GM04504 (cell line): ENCODE measurements around the gene CENPX.
"Not testable (repeated sequence)": the region's sequence is repeated elsewhere in the genome, so short reads cannot be mapped to it uniquely, and the experiment has no call there.

Source experiments
- DNase-seq: peaks from one replicate; pipeline ENCODE4 v3.0.0-alpha.2; 2012; ENCODE audit warnings: low read depth

The CENPX gene

DNA sequence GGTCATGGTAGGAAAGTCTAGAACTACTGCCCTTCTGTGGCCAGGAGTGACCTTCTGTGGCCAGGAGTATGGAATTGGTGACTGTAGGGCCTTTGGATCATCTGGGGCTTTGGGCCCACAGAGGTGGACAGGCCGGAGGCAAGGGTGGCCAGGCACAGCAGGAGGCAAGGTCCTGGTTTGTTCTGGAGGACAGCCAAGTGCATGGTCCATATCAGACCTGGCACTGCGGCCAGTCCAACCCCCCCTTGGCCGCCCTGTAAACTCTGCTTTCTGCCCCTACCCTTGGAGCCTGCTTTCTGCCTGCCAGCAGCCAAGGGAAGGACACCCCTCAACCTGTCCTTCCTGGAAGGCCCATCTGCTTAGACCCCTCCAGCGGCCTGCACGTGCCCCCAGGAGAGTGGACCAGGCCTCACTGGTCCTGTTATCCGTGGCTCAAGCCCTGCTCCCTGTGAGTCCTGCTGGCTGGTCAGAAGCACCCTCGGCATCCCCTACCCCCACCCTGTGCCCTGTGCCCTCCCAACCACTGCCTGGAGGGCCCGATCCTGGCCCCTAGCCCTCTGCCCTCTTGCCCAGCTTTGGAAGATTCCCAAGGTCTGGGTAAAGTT, 17.1 kb upstream of the CENPX start:
- no peak for DNase-seq

DNA sequence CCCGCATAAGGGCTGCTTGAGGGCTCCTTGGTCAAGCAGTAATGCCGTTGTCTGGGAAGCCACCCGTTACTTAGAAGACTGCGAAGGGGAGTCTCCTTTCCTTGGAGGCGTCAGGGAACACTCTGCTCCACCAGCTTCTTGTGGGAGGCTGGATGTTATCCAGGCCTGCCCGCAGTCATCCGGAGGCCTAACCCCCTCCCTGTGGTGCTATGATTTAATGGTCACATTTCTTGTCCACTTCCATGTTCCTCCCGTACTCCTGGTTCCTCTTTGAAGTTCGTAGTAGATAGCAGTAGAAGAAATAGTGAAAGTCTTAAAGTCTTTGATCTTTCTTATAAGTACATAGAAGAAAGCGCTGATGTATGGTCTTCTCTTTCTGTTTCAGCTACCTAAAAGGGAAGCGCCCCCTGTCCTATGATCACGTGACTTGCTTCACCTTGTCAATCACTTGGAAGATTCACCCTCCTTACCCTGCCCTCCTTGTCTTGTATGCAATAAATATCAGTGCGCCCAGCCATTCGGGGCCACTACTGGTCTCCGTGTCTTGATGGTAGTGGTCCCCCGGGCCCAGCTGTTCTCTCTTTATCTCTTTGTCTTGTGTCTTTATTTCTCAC, 16.2 kb upstream of the CENPX start:
- not testable (repeated sequence) for DNase-seq

DNA sequence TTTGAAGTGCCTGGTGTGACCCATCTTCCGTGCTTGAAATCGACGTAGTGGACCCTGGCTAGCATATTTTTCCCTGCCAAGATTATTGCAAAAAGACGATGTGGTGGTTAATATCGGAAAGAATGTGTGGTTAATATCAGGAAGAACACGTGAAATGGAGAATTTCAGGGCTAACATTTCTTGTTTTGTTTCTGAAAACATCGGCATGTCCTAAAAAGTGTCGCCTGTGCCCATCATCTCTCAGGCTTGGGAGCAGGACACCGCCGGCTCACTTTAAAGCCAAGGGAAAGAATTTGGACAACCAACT, 15.2 kb upstream of the CENPX start:
- no peak for DNase-seq

DNA sequence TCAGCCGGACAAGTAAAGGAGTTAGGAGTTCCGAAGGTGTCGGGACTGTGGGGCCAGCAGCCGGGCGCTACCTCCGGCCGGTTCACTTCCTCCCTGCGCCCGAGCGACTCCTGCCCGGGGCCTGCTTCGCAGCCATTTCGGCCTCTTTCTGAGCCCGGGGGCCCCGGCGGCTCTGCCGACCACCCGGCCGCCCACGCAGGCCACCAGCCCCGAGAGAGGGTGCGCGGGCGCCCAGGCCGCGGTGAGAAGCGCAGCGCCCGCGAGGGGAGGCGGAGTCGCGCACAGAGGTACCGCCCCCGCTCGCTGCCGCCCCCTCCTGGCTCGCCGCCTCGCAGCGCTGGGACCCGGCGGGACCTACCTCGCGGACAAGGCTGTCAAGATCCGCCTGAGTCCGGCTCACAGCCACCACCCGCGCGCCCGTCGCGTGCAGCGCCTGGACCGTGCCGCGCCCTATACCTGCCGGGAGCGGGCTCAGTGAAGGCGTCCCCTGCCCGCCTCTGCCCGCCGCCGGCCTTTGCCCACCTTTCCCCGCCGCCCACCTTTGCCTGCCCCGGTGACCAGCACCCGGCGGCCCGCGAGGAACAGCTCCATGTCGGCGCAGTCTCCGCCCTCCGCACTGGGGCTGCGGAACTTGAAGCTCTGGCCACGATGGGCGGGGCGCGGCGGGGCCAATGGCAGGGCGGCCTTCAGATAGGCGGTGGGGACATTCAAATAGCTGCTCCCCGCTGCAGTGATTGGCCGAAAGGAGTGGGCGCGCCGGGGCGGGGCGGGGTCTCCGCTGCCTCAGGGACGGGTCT, 14.6 kb upstream of the CENPX start, which contains the start of gene DCXR:
TSS of gene DCXR (minus strand) at position 606 of the 797 bp plus-strand sequence. CDS start at position 591, 15 bp downstream.
- peak; percentile 82 for DNase-seq

DNA sequence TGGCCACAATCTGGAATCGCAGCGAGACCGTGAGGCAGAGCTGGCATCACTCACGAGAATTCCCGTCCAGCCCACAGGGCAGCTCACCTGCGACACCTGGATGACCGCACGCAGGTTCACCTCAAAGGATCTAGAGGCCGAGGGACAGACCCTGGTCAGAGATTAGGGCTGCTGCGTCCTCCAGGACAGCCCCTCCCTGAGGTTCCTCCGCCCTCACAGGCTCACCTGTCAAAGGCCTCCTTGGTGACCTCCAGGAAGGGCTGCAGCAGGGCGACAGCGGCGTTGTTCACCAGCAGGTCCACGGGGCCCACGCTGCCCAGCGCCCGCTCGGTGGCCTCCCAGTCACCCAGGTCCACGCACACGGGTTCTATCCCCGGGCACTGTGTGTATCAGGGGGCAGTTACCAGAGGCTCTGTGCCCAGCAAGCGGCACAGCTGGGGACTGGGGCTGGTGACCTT, 14.0 kb upstream of the CENPX start:
- DNase-seq: no peak

DNA sequence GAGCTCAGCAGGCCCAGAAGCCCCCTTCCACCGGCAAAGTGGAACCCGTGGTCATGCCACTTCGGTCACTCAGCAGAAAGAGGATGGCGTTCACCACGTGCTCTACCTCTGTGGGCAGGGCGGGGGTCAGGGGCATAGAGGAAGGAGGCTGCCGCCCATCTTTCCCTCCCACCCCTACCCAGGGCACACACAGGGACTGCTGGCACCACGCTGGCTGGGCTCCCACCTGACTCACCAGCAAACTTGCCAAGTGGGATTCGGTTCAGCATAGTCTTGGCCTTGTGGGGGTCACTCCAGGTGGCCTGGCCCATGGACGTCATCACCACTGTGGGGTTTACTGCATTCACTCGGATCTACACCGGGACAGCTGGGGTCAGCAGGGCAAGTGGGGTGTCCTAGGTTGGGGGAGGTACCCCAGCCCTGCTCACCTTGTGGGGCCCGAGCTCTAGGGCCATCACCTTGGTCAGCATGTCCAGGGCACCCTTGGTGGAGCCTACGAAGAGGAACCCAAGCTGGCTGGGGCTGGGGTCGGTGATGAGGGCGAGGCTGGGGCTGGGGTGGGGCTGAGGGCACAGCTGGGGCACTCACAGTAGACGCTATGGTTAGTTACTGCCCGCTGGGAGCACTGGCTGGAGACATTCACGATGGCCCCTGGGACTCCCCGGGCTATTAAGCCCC, 13.4 kb upstream of the CENPX start:
- no peak for DNase-seq

DNA sequence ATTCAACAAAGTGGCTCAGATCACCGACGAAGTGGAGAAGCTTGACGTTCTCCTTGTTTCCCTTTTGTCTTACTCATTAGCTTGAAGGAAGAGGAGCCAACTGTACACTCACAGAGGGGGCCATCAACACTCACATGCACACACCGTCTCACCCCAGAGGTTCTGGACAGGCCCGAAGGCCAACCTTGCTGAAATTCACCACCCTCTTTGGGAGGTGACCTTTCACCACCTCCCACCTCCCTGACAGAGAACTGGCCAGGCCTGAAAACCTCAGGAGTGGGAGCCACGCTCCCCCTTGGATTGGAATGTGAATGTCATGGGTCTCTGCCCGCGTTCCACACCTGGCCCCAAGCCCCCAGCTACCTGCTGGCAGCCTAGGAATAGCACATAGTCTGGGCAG, 12.8 kb upstream of the CENPX start:
- DNase-seq: no peak

DNA sequence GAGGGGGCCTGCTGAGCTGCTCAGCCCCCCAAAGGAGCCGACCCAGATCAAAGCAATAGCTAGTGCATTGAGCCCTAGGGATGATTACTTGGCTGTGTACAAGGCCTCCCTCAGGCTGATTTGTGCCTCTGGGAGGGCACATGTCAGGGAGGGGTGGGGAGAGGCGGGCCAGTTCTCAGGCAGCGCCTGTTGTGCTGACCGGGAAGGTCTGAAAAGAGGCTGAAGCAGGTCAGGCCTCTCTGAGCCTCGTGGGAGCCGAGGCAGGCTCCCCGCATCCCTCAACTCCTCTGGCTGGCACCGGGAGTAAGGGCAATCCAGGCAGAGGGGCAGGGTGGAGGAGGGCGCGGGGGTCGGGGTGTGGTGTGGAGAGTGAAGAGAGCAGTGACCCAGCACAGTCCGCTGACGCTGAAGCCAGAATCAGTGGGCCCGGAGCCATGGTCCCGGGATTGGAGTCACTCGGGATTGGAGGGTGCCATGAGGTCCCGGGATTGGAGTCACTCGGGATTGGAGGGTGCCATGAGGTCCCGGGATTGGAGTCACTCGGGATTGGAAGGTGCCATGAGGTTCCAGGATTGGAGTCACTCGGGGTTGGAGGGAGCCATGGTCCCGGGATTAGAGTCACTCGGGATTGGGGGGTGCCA, 11.8 kb upstream of the CENPX start:
- DNase-seq: no peak

DNA sequence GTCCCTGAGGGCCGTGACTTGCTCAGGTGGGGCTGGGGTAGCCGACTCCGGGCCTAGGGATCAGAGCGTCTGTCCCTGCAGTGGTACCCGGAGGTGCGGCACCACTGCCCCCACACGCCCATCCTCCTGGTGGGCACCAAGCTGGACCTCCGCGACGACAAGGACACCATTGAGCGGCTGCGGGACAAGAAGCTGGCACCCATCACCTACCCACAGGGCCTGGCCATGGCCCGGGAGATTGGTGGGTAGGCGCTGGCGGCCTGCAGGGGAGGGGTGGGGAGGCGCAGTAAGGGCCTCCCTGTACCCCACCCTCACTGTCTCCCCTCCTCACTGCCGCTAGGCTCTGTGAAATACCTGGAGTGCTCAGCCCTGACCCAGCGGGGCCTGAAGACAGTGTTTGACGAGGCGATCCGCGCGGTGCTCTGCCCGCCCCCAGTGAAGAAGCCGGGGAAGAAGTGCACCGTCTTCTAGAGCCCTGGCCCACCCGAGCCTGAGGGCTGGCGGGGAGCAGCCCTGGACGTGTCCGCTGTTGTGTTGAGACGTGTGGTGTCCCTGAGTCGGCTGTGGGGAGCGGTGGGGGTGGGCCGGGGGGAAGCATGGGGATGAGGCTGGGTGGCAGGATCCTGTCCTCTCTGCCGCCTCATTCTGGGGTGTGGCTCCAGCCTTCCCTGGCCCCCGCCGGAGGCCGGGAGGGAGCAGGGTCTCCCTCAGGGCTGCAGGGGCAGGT, 10.8 kb upstream of the CENPX start:
- DNase-seq: no peak

DNA sequence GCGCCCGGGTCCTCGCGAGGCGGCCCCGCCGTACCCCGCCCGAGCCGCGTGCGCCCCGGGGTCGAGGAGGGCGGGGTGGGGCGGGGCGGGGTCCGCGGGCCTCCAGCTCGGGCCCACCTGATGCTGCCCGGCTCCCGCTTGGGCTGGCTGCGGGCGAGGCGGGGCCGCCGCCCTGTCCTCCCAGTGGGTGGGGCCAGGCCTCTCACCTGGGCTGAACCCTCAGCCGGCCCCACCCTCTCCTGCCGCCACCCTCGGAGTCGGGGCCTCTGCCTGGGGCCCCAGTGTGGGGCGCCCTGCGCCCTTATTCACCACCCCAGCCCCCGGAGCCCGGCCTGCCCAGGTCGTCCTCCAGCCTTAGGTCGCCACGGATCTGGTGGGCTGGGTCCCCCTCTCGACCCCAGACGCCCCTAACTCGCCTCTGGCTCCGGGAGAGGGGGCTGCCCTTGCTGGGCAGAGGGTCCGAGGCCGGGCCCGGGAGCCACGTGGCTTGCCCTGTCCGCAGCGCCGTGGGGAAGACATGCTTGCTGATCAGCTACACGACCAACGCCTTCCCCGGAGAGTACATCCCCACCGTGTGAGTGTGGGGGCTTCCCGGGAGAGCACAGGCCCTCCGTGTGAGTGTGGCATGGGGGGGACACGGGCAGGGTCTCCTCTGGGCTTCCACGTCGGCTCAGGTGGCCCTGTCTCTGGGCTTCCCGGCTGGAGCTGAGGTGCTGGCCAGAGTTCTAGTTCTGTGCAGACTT, 9.4 kb upstream of the CENPX start:
- no peak for DNase-seq

DNA sequence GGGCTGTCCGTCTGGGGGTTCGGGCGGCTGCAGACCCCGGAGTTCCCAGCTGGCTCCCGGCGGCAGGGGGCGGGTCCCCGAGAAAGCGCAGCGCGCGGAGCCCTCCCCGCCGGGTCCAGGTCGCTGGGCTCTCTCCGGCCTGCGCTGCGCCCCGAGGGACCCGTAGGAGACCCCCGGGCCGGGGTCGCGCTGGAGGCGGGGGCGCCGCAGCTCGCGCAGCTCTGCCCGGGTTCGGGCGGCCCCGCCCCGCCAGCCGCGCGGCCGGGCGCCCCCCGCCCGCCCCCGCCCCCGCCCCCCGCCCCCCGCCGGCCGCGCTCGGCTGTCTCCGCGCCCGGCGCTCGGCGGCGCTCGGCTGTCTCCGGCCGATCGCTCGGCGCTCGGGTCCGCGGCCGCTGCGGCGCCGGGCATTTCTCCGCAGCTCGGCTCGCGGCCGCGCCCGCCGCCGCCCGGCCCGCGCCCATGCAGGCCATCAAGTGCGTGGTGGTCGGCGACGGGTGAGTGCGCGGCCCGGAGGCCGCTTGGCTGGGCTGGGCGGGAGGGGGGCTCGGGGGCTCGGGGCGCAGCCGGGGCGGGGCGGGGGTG, 8.7 kb upstream of the CENPX start, which contains the start of gene RAC3:
TSS of gene RAC3 (plus strand) at position 376 of the 582 bp plus-strand sequence. CDS start at position 460, 84 bp downstream.
- DNase-seq: no peak

DNA sequence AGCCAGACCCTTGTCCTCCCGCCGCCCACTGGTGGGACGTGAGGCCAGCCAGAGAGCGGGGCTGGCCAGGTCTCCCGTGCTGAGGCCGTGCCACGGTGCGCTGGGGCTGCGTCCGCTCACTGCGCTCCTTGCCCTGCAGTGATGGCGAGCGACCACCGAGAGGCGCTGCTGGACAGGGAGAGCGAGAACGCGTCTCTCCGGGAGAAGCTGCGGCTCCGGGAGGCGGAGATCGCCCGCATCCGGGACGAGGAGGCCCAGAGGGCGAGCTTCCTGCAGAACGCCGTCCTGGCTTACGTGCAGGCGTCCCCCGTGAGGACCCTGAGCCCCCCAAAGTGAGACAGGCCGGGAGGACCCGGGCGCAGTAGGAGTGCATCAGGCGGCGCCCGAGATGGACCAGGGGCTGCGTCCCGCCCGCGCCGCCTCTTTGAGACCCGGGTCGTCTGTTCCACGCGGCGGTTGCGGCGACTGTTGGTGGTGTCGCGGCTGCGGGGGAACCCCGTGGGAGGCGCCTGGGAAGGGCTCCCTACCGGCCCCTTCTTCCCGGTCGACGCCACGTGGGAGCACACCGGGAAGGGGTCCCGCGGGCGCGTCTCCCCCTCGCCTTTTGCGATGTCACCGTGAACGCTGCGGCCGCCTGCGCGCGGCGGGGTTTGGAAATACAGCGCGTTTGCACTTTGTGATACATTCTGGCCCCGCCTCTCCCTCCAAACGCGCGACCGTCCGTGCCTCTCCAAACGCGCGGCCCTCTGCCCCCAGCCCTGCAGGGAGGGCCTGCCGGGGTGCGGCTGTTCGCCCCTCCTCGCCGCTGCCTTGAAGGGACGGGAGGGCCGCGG, 8.0 kb upstream of the CENPX start:
- peak; percentile 55 for DNase-seq

DNA sequence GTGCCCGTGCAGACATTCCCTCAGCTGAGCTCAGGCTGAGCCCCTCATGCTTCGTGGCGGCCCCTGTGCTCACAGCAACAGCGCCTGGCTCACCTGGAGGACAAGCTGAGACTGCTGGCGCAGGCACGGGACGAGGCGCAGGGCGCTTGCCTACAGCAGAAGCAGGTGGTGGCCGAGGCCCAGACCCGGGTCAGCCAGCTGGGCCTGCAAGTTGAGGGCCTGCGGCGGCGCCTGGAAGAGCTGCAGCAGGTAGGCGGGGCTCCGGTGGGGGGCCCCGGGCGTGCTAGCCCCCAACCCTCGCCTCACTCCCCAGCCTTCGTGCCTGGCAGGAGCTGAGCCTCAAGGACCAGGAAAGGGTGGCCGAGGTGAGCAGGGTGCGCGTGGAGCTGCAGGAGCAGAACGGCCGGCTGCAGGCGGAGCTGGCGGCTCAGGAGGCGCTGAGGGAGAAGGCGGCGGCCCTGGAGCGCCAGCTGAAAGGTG, 7.4 kb upstream of the CENPX start:
- no peak for DNase-seq

DNA sequence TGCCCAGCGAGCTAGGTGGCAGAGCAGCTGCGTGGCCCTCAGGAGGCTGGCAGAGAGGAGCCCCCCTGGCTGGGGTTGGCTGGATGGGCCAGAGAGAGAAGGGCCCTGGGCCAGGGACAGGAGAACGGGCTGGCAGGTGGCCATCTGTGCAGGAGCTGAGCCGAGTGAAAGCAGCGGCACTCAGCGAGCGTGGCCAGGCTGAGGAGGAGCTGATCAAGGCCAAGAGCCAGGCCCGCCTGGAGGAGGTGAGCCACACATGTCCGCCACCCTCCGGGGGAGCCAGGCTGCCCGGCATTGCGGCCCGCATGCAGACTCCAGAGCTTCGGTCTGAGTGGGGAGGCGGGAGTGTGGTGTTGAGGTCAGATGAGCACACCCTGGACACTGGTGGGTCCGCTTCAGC, 6.7 kb upstream of the CENPX start:
- no peak for DNase-seq

DNA sequence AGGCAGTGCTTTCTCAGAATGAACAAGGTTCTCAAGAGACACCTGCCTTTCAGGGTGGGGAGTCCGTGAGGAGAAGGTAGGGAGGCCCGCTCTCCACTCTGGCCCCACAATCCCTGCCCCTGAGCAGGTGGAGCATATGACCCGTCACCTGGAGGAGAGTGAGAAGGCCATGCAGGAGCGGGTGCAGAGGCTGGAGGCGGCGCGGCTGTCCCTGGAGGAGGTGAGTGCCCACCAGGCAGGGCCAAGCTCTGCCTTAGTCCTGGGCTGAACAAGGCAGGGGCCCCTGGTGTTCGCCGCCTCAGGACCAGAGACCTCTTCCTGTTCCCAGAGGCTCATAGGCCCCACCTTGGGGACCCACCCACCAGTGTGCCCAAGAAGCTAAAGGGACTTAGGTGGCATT, 6.3 kb upstream of the CENPX start:
- DNase-seq: no peak

DNA sequence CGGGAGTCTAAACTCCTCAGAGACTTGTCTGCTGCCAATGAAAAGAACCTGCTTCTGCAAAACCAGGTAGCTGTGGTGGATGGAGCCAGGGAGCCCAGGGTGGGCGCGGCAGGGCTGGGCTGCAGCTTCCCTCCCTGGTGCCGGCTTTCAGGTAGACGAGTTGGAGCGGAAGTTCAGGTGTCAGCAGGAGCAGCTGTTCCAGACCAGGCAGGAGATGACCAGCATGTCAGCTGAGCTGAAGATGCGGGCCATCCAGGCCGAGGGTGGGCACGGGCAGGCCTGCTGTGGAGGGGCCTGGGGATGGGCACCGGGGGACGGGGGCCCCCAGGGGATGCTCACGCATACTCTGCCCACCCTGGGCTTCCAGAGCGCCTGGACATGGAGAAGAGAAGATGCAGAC, 5.6 kb upstream of the CENPX start:
- no peak for DNase-seq

DNA sequence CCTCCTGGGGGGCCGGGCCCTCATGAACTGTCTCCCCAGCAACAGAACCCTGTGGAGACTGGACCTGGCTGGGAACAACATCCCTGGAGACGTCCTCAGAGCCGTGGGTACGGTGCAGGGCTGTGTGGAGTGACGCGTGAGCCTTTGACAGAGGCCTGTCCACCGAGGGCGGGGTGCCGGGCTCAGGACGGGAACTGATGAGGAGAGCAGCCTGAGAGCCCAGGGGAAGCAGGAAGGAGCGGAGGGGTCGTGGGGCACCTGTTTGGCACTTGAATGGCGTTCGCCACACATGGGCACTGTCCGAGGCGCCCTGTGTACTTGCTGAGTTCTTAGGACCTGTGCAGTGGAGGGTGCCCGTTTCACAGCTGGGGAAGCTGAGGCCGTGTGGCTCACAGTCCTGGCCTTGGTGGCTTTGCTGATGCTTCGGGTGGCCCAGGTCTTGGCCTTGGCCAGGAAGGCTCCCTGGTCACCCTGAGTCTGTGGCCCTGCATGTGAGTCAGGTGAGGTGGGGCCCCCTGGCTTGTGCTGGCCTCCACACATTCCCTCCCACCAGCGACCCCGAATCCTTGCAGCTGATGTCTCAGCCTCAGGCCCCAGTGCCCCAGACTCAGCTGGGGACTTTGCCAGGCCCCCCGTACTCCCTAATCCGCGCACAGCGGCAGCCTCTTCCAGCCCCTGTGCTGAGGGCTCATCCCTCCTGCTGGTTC, 2.9 kb upstream of the CENPX start:
- DNase-seq: no peak

DNA sequence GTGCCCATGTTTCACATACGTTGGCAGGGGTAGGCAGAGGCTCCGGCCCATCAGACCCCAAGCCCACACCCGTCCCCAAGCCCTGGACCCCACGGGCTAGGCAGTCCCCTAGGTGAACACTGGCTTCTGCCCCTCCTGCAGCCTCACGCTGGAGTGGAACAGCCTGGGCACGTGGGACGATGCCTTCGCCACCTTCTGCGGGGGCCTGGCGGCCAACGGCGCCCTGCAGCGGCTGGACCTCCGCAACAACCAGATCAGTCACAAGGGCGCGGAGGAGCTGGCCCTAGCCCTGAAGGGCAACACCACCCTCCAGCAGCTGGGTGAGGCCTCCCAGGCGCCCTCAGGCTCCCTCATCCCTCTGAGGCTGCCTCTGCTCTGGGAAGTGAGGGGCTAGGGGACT, 2.2 kb upstream of the CENPX start:
- no peak for DNase-seq
